H1 (cell line): ENCODE results near the gene MRPS35. TPM values are rescaled to one million over a fixed set of nuclear protein-coding genes. Genes with fewer than 3 reads are reported as not detected.

ENCODE experiments used
- CTCF ChIA-PET: fragments of 300-600 bp; sonication (Branson Sonifier 250); formaldehyde crosslinking; loops from one replicate; lab custom pipeline; 2021; ENCODE audit not compliant: partially characterized antibody; lab: Charles Lee
- POLR2A ChIA-PET: fragments of 300-600 bp; sonication (Branson Sonifier 250); formaldehyde crosslinking; loops from one replicate; lab custom pipeline; 2021; ENCODE audit warnings: inconsistent platforms; ENCODE audit not compliant: partially characterized antibody; lab: Charles Lee
- DNase-seq, 2 experiments: peaks; one replicate each; pipeline versions ENCODE4 v3.0.0 to v3.0.0-alpha.2; 2010 to 2022; ENCODE audit warnings: low spot score in 2 of 2, low read depth in 1 of 2, mixed read lengths in 1 of 2
- FAIRE-seq: peaks from 2 replicates; lab custom pipeline; 2011; peaks lifted over from hg19 to GRCh38; lab: Jason Lieb, UNC
- H2AFZ ChIP-seq: 2 replicates; pipeline ENCODE4 v1.8.1; 2012; ENCODE audit warnings: low read length, inconsistent platforms
- H2AK5ac ChIP-seq: 2 replicates; pipeline ENCODE4 v1.6.1; 2013; ENCODE audit warnings: low read depth, low read length
- H2BK120ac ChIP-seq: replicated peaks from 2 replicates; pipeline ENCODE3; 2013; ENCODE audit warnings: low read depth, low read length, inconsistent platforms
- H2BK12ac ChIP-seq: 2 replicates; pipeline ENCODE4 v1.6.1; 2013; ENCODE audit warnings: low read depth, low read length
- H2BK15ac ChIP-seq: 2 replicates; pipeline ENCODE4 v1.6.1; 2013; ENCODE audit warnings: low read length
- H2BK20ac ChIP-seq: 2 replicates; pipeline ENCODE4 v1.6.1; 2013; ENCODE audit warnings: low read length
- H2BK5ac ChIP-seq: 2 replicates; pipeline ENCODE4 v1.6.1; 2013; ENCODE audit warnings: low read depth, low read length
- H3K14ac ChIP-seq: 2 replicates; pipeline ENCODE4 v1.6.1; 2013; ENCODE audit warnings: inconsistent platforms; ENCODE audit not compliant: insufficient read length
- H3K18ac ChIP-seq: 2 replicates; pipeline ENCODE4 v1.6.1; 2013; ENCODE audit warnings: low read length; ENCODE audit errors: extremely low read depth
- H3K23ac ChIP-seq: 2 replicates; pipeline ENCODE4 v1.6.1; 2013; ENCODE audit warnings: inconsistent platforms; ENCODE audit not compliant: insufficient read length
- H3K23me2 ChIP-seq: 2 replicates; pipeline ENCODE4 v1.6.1; 2013; ENCODE audit warnings: low read depth, low read length
- H3K27ac ChIP-seq: 2 replicates; pipeline ENCODE4 v1.6.1; 2011; ENCODE audit warnings: low read depth, low read length, inconsistent platforms
- H3K27me3 ChIP-seq, 4 experiments: replicated peaks in 1 of 4; 1 replicate in 1 of 4; 2 replicates in 3 of 4; pipeline versions ENCODE4 v1.6.1 to v1.8.1; 2011 to 2013; ENCODE audit warnings: low read length in 3 of 4, mild to moderate bottlenecking in 3 of 4, inconsistent platforms in 2 of 4, mixed read lengths in 2 of 4, moderate library complexity in 1 of 4; ENCODE audit not compliant: control insufficient read depth in 3 of 4, insufficient read depth in 3 of 4; ENCODE audit errors: extremely low read depth in 1 of 4
- H3K36me3 ChIP-seq, 4 experiments: 2 replicates each; pipeline versions ENCODE4 v1.6.1 to v1.8.1; 2011 to 2013; ENCODE audit warnings: mild to moderate bottlenecking in 4 of 4, low read length in 3 of 4, moderate library complexity in 2 of 4, control low read depth in 1 of 4, inconsistent platforms in 1 of 4; ENCODE audit not compliant: insufficient read depth in 4 of 4, control insufficient read depth in 2 of 4
- H3K4ac ChIP-seq: replicated peaks from 2 replicates; pipeline ENCODE3; 2013; ENCODE audit warnings: low read length, low read depth, mixed read lengths, inconsistent platforms; ENCODE audit not compliant: insufficient read length
- H3K4me1 ChIP-seq, 4 experiments: replicated peaks in 1 of 4; 1 replicate in 1 of 4; 2 replicates in 3 of 4; pipeline versions ENCODE4 v1.6.1 to v1.8.1; 2011 to 2013; ENCODE audit warnings: low read length in 3 of 4, inconsistent platforms in 2 of 4, mixed read lengths in 1 of 4; ENCODE audit not compliant: insufficient read depth in 4 of 4, control insufficient read depth in 3 of 4
- H3K4me2 ChIP-seq, 2 experiments: 2 replicates each; pipeline versions ENCODE4 v1.6.1 to v1.8.1; 2011 to 2013; ENCODE audit warnings: low read depth in 2 of 2, low read length in 2 of 2, control low read depth in 1 of 2, inconsistent platforms in 1 of 2, mild to moderate bottlenecking in 1 of 2; ENCODE audit not compliant: insufficient read depth in 1 of 2
- H3K4me3 ChIP-seq, 4 experiments: fragments of 200-600, 300-600 bp in 1 of 4; sonication (generic), shearing (Covaris generic), sonication (Bioruptor Twin) in 1 of 4; 2 replicates each; pipeline versions ENCODE4 v1.5.1 to v1.8.1; 2011 to 2016; ENCODE audit warnings: low read length in 4 of 4, low read depth in 3 of 4, control low read depth in 2 of 4, inconsistent platforms in 2 of 4, mild to moderate bottlenecking in 2 of 4, mixed read lengths in 1 of 4, moderate library complexity in 1 of 4; ENCODE audit not compliant: insufficient read depth in 2 of 4; ENCODE audit errors: extremely low read depth in 1 of 4
- H3K56ac ChIP-seq: replicated peaks from 2 replicates; pipeline ENCODE3; 2013; ENCODE audit warnings: low read depth, mild to moderate bottlenecking, mixed read lengths, low read length, inconsistent platforms; ENCODE audit not compliant: insufficient read length
- H3K79me1 ChIP-seq: 2 replicates; pipeline ENCODE4 v1.6.1; 2013; ENCODE audit warnings: low read depth, low read length, control low read depth
- H3K79me2 ChIP-seq, 2 experiments: 2 replicates each; pipeline versions ENCODE4 v1.6.1 to v1.8.1; 2012 to 2013; ENCODE audit warnings: low read length in 2 of 2, mild to moderate bottlenecking in 2 of 2, inconsistent platforms in 1 of 2; ENCODE audit not compliant: insufficient read depth in 2 of 2, control insufficient read depth in 1 of 2
- H3K9ac ChIP-seq, 4 experiments: replicated peaks in 1 of 4; 1 replicate in 1 of 4; 2 replicates in 3 of 4; pipeline versions ENCODE4 v1.6.1 to v1.8.1; 2011 to 2013; ENCODE audit warnings: low read depth in 3 of 4, low read length in 3 of 4, control low read depth in 2 of 4, mild to moderate bottlenecking in 2 of 4, moderate library complexity in 2 of 4, inconsistent platforms in 1 of 4; ENCODE audit errors: extremely low read depth in 1 of 4
- H3K9me3 ChIP-seq, 2 experiments: 2 replicates each; pipeline versions ENCODE4 v1.6.1 to v1.8.1; 2012 to 2013; ENCODE audit warnings: mild to moderate bottlenecking in 2 of 2, moderate library complexity in 2 of 2, control low read depth in 1 of 2, inconsistent platforms in 1 of 2, low read depth in 1 of 2, low read length in 1 of 2, mixed read lengths in 1 of 2; ENCODE audit not compliant: insufficient read depth in 2 of 2
- H4K20me1 ChIP-seq, 2 experiments: replicated peaks in 1 of 2; 2 replicates each; pipeline versions ENCODE3 to v1.8.1; 2011 to 2013; ENCODE audit warnings: inconsistent platforms in 2 of 2, low read length in 2 of 2, mild to moderate bottlenecking in 1 of 2; ENCODE audit not compliant: insufficient read depth in 2 of 2, control insufficient read depth in 1 of 2
- H4K5ac ChIP-seq: 2 replicates; pipeline ENCODE4 v1.6.1; 2013; ENCODE audit warnings: low read length, low read depth, mixed read lengths, inconsistent platforms; ENCODE audit not compliant: insufficient read length
- H4K8ac ChIP-seq: 2 replicates; pipeline ENCODE4 v1.8.0; 2013; ENCODE audit warnings: mild to moderate bottlenecking, moderate library complexity, low read length, inconsistent platforms; ENCODE audit not compliant: insufficient read depth; ENCODE audit errors: extremely low read depth
- H4K91ac ChIP-seq: replicated peaks from 2 replicates; pipeline ENCODE3; 2013; ENCODE audit warnings: low read length, mixed read lengths, inconsistent platforms; ENCODE audit not compliant: insufficient read length
- ASH2L ChIP-seq: fragments of 200-600, 300-600 bp; sonication (generic); IDR thresholded peaks from one replicate; pipeline ENCODE4 v1.7.1; 2017; ENCODE audit warnings: low read length
- EGR1 ChIP-seq: IDR thresholded peaks from 2 replicates; pipeline ENCODE4 v1.6.1; 2011; ENCODE audit warnings: low read depth, low read length, borderline replicate concordance
- EZH2 ChIP-seq: fragments of 200-600 bp; sonication (generic); IDR thresholded peaks from 2 replicates; pipeline ENCODE4 v1.7.1; 2012; ENCODE audit warnings: low read depth, mild to moderate bottlenecking, moderate library complexity, low read length, inconsistent platforms; ENCODE audit not compliant: severe bottlenecking
- SAP30 ChIP-seq: fragments of 300-600 bp; sonication (generic); IDR thresholded peaks from 2 replicates; pipeline ENCODE4 v1.7.1; 2012; ENCODE audit warnings: low read length, moderate library complexity, mild to moderate bottlenecking, inconsistent platforms; ENCODE audit not compliant: insufficient read depth, insufficient replicate concordance
- WGBS, 2 experiments: shearing (Covaris generic) in 1 of 2; methylation state at CpG; one replicate each; pipeline versions ENCODE4 v1.1.6 to v1.1.7; 2013 to 2015; ENCODE audit warnings: low lambda C conversion rate in 2 of 2, mixed read lengths in 2 of 2, inconsistent platforms in 1 of 2, low coverage in 1 of 2, missing lambda C conversion rate in 1 of 2; ENCODE audit not compliant: insufficient replicate concordance in 2 of 2, insufficient coverage in 1 of 2, insufficient read length in 1 of 2; ENCODE audit errors: extremely low coverage in 1 of 2, missing lambda C conversion rate in 1 of 2; 5-methylcytosine and 5-hydroxymethylcytosine counted together
- polyA plus RNA-seq, 7 experiments: library from polyadenylated mRNA; depleted of rRNA in 3 of 7; stranded (reverse) in 5 of 7; unstranded in 2 of 7; fragments of >200 nt in 5 of 7; fragments of 200-250 nt in 2 of 7; gene quantifications; 1 replicate in 5 of 7; 2 replicates in 1 of 7; 4 replicates in 1 of 7; pipeline versions ENCODE4 v1.2.1 to v1.2.3, GENCODE V29; 2011 to 2013; ENCODE audit warnings: missing spikeins in 2 of 7, mixed read lengths in 2 of 7
- total RNA-seq: library from RNA; stranded (reverse); fragmentation: NEBNext Ultra II Directional; extraction: Animal tissue kit (Norgen Biotek cat#: 25700); gene quantifications from 2 replicates; pipeline ENCODE4 v1.2.1, GENCODE V29; 2021
- TF ChIP-seq, protein P1 (sequence below), 3 experiments: IDR thresholded peaks; 1 replicate in 2 of 3; 2 replicates in 1 of 3; pipeline versions ENCODE4 v1.5.1 to v1.6.1; 2011; ENCODE audit warnings: low read length in 3 of 3, mild to moderate bottlenecking in 3 of 3, inconsistent platforms in 2 of 3, low read depth in 1 of 3, moderate library complexity in 1 of 3; ENCODE audit not compliant: insufficient read depth in 1 of 3; ENCODE audit errors: control extremely low read depth in 1 of 3

MRPS35 gene
- total and polyA plus RNA-seq, 2 of the 8 experiments (the other 6 are each of a cell fraction or from before 2014, with no cell fraction given) = 26.8 to 47.9 TPM

DNA sequence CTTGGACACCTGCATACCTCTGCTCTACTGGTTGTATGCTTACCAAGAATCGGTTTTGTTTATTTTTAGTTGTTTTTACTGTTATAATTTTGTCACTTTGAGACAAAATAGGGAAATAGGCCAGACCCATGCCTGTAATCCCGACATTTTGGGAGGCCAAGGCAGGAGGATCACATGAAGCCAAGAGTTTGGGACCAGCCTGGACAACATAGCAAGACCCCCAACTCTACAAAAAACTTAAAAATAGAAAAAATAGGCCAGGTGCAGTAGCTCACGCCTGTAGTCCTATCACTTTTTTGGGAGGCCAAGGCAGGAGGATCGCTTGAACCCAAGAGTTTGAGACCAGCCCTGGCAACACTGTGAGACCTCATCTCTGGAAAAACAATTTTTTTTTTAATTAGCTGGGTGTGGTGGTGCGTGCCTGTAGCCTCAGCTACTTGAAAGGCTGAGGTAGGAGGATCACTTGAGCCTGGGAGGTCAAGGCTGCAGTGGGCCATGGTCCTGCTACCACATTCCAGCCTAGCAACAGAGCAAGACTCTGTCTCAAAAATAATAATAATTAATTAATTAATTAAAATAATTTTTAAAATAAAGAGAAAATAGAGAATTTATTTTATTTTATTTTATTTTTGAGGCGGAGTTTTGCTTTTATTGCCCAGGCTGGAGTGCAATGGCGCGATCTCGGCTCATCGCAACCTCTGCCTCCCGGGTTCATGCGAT is 1.3 kb upstream of the MRPS35 start:
- Histone ChIP-seq H3K4ac (no peak overlapping the region), H2AK5ac (no peak overlapping the region), H3K14ac (no peak overlapping the region), H2BK15ac (no peak overlapping the region)
- no peak for TF ChIP-seq EGR1
- TF ChIP-seq ASH2L = no peak
- TF ChIP-seq, protein P1, sequence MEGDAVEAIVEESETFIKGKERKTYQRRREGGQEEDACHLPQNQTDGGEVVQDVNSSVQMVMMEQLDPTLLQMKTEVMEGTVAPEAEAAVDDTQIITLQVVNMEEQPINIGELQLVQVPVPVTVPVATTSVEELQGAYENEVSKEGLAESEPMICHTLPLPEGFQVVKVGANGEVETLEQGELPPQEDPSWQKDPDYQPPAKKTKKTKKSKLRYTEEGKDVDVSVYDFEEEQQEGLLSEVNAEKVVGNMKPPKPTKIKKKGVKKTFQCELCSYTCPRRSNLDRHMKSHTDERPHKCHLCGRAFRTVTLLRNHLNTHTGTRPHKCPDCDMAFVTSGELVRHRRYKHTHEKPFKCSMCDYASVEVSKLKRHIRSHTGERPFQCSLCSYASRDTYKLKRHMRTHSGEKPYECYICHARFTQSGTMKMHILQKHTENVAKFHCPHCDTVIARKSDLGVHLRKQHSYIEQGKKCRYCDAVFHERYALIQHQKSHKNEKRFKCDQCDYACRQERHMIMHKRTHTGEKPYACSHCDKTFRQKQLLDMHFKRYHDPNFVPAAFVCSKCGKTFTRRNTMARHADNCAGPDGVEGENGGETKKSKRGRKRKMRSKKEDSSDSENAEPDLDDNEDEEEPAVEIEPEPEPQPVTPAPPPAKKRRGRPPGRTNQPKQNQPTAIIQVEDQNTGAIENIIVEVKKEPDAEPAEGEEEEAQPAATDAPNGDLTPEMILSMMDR (IDR thresholded peaks at IDR 0.05; ENCODE audit: control extremely low read depth in 1 of 3, insufficient read depth in 1 of 3, low read depth in 1 of 3, low read length in 3 of 3) = no peak
- no peak for TF ChIP-seq EZH2
- no peak for TF ChIP-seq SAP30
- TF ChIP-seq, all 59 proteins: peak for 0
- peaks cover 13% of the 10 kb centered on the region; the same call in 1 of the 2 replicates for H3K23me2 ChIP-seq
- no peak overlapping the region for H2AFZ ChIP-seq
- no peak overlapping the region for H3K23ac ChIP-seq
- peaks cover 5% of the 10 kb centered on the region; the same call in 1 of the 2 replicates for H3K79me1 ChIP-seq
- no peak overlapping the region for H3K56ac ChIP-seq
- H3K4me1 ChIP-seq = peaks cover 0 to 3% (median 1%) of the 10 kb centered on the region in 4 experiments; a peak in 3 of 7 replicates
- peaks cover 10 to 35% of the 10 kb centered on the region in 2 experiments; a peak in 3 of 4 replicates for H3K79me2 ChIP-seq
- H4K5ac ChIP-seq = no peak overlapping the region
- H3K9ac ChIP-seq = no peak overlapping the region
- no peaks in the 10 kb centered on the region for H3K9me3 ChIP-seq
- FAIRE-seq (no peak), DNase-seq (no peak)
- H2BK12ac ChIP-seq = no peak overlapping the region
- H3K36me3 ChIP-seq = no peaks in the 10 kb centered on the region; a peak in 1 of 8 replicates
- H4K20me1 ChIP-seq = peaks cover 0 to 5% of the 10 kb centered on the region in 2 experiments
- ChIA-PET POLR2A (interaction anchor here (1.4 kb wide), 1 partner anchor 11 kb away, joined by 8 read pairs; no protein-coding TSS in a partner anchor), CTCF (interaction anchor here (0.6 to 1.6 kb wide), 4 partner anchors 8 to 70 kb away, joined by 3 to 7 read pairs (median 4); no protein-coding TSS in a partner anchor)
- H3K4me2 ChIP-seq = peak overlapping the region in 1 of 2 experiments; percentile 80; a peak in 1 of 4 replicates
- H4K8ac ChIP-seq = no peak overlapping the region
- H3K4me3 ChIP-seq = no peak overlapping the region
- no peak overlapping the region for H2BK120ac ChIP-seq
- WGBS, 2 experiments = 94% methylated on average over 12 of the region's 12 CpGs; no CpG with 5 or more reads in 1 of the 2 experiments
- no peak overlapping the region for H2BK5ac ChIP-seq
- no peak overlapping the region for H3K27ac ChIP-seq
- no peaks in the 10 kb centered on the region for H3K27me3 ChIP-seq
- H4K91ac ChIP-seq = no peak overlapping the region
- no peak overlapping the region for H2BK20ac ChIP-seq
- H3K18ac ChIP-seq = no peak overlapping the region
